Hepatocyte (in vitro differentiated cells): ENCODE results near the gene CAB39L. TPM values are rescaled to one million over a fixed set of nuclear protein-coding genes. Genes with fewer than 3 reads are reported as not detected.
A peak's percentile ranks its signal among the peaks of the same experiment; 100 is the strongest.

Experiments
- DNase-seq: peaks from one replicate; pipeline ENCODE4 v3.0.0-alpha.2; 2016; ENCODE audit warnings: low spot score
- H2AFZ ChIP-seq: fragments of 200-600 bp; sonication (generic); 2 replicates; pipeline ENCODE4 v1.6.0; 2016; ENCODE audit warnings: antibody characterized with exemption, mild to moderate bottlenecking
- H3K27ac ChIP-seq: fragments of 200-600 bp; sonication (generic); 2 replicates; pipeline ENCODE4 v1.5.1; 2016; ENCODE audit warnings: mild to moderate bottlenecking
- H3K27me3 ChIP-seq: fragments of 200-600 bp; sonication (generic); 2 replicates; pipeline ENCODE4 v1.6.1; 2016
- H3K36me3 ChIP-seq: fragments of 200-600 bp; sonication (generic); replicated peaks from 2 replicates; pipeline ENCODE4 v1.5.1; 2016; ENCODE audit warnings: low read depth; ENCODE audit not compliant: insufficient read depth
- H3K4me1 ChIP-seq: fragments of 200-600 bp; sonication (generic); 2 replicates; pipeline ENCODE4 v1.5.1; 2016; ENCODE audit warnings: mild to moderate bottlenecking, moderate library complexity; ENCODE audit not compliant: insufficient read depth
- H3K4me2 ChIP-seq: fragments of 200-600 bp; sonication (generic); 2 replicates; pipeline ENCODE4 v1.6.0; 2016
- H3K4me3 ChIP-seq: fragments of 200-600 bp; sonication (generic); 2 replicates; pipeline ENCODE4 v1.5.1; 2016; ENCODE audit warnings: mild to moderate bottlenecking
- H3K79me2 ChIP-seq: fragments of 200-600 bp; sonication (generic); 2 replicates; pipeline ENCODE4 v1.6.0; 2017; ENCODE audit warnings: mild to moderate bottlenecking
- H3K9me2 ChIP-seq: fragments of 200-600 bp; sonication (generic); replicated peaks from 2 replicates; pipeline ENCODE4 v1.6.0; 2017; ENCODE audit warnings: mild to moderate bottlenecking; ENCODE audit not compliant: insufficient read depth
- H3K9me3 ChIP-seq: fragments of 200-600 bp; sonication (generic); 2 replicates; pipeline ENCODE4 v1.5.1; 2016; ENCODE audit warnings: low read depth, mild to moderate bottlenecking
- H4K20me1 ChIP-seq: fragments of 200-600 bp; sonication (generic); 2 replicates; pipeline ENCODE4 v1.6.0; 2016; ENCODE audit warnings: mild to moderate bottlenecking; ENCODE audit not compliant: insufficient read depth, poor library complexity, severe bottlenecking
- CTCF ChIP-seq: fragments of 200-600 bp; sonication (generic); IDR thresholded peaks from 2 replicates; pipeline ENCODE4 v1.5.1; 2016; ENCODE audit warnings: antibody characterized with exemption, mild to moderate bottlenecking; ENCODE audit not compliant: poor library complexity
- EZH2 ChIP-seq: fragments of 200-600 bp; sonication (generic); IDR thresholded peaks from 2 replicates; pipeline ENCODE4 v1.6.1; 2016; ENCODE audit warnings: antibody characterized with exemption, mild to moderate bottlenecking, borderline replicate concordance
- EZH2phosphoT487 ChIP-seq: fragments of 200-600 bp; sonication (generic); IDR thresholded peaks from one replicate; pipeline ENCODE4 v1.6.1; 2018; ENCODE audit warnings: antibody characterized with exemption, mild to moderate bottlenecking, low read depth, moderate library complexity; ENCODE audit not compliant: unreplicated experiment, severe bottlenecking
- WGBS: methylation state at CpG from one replicate; pipeline ENCODE4 v1.1.6; 2016; ENCODE audit warnings: low lambda C conversion rate; ENCODE audit errors: missing lambda C conversion rate; 5-methylcytosine and 5-hydroxymethylcytosine counted together
- polyA plus RNA-seq: library from polyadenylated mRNA; unstranded; fragments of >200 nt; fragmentation: Nextera tagmentation; extraction: Ambion mirVana; gene quantifications from 2 replicates; pipeline ENCODE4 v1.2.1, GENCODE V29; 2016
- total RNA-seq: library from RNA; depleted of rRNA; stranded (reverse); fragments of >200 nt; gene quantifications from 2 replicates; pipeline ENCODE4 v1.2.3, GENCODE V29; 2014

CAB39L gene
- total and polyA plus RNA-seq, 2 experiments from 2014 or later, result 13.7 to 20.4 TPM

GRCh38 chr13:49457221-49457620 lies 13.4 kb upstream of the CAB39L start:
- Histone ChIP-seq H3K4me3 (no peak overlapping the region), H3K9me2 (no peaks in the 10 kb centered on the region), H2AFZ (no peak overlapping the region), H3K79me2 (peaks cover 4% of the 10 kb centered on the region), H3K4me2 (no peak overlapping the region), H3K27me3 (no peaks in the 10 kb centered on the region), H3K4me1 (peaks cover 9% of the 10 kb centered on the region), H3K36me3 (no peaks in the 10 kb centered on the region), H3K9me3 (no peaks in the 10 kb centered on the region), H4K20me1 (no peaks in the 10 kb centered on the region), H3K27ac (no peak overlapping the region)
- TF ChIP-seq EZH2phosphoT487 (no peak), CTCF (no peak), EZH2 (no peak)
- no peak for DNase-seq
- WGBS, result 98% methylated on average over 7 of the region's 7 CpGs

- Histone ChIP-seq H2AFZ (no peak overlapping the region), H3K4me3 (no peak overlapping the region), H3K9me2 (no peaks in the 10 kb centered on the region), H3K4me1 (peaks cover 9% of the 10 kb centered on the region), H3K27me3 (no peaks in the 10 kb centered on the region), H3K27ac (no peak overlapping the region), H3K9me3 (no peaks in the 10 kb centered on the region), H3K36me3 (no peaks in the 10 kb centered on the region), H3K79me2 (peaks cover 8% of the 10 kb centered on the region), H3K4me2 (no peak overlapping the region), H4K20me1 (no peaks in the 10 kb centered on the region)
- whole genome bisulfite sequencing, result 100% methylated on average over 1 of the region's 1 CpG
- TF ChIP-seq EZH2, result no peak
- DNase-seq, result no peak
Observed at GRCh38 chr13:49456156-49456555, 12.3 kb upstream of the CAB39L start.

- peak overlapping the region; percentile 51 for H3K4me2 ChIP-seq
Observed at GRCh38 chr13:49455007-49455398, 11.1 kb upstream of the CAB39L start.

GRCh38 chr13:49454388-49455006 lies 10.6 kb upstream of the CAB39L start:
- Histone ChIP-seq H3K79me2 (peaks cover 22% of the 10 kb centered on the region), H2AFZ (no peak overlapping the region), H3K4me1 (peaks cover 9% of the 10 kb centered on the region), H3K27ac (no peak overlapping the region), H3K27me3 (no peaks in the 10 kb centered on the region), H3K4me2 (peak overlapping the region; percentile 51), H3K9me3 (no peaks in the 10 kb centered on the region), H3K9me2 (no peaks in the 10 kb centered on the region), H4K20me1 (no peaks in the 10 kb centered on the region), H3K36me3 (no peaks in the 10 kb centered on the region), H3K4me3 (no peak overlapping the region)
- 65% methylated on average over 4 of the region's 4 CpGs for WGBS
- no peak for DNase-seq
- TF ChIP-seq EZH2 (no peak), EZH2phosphoT487 (no peak), CTCF (no peak)

More at GRCh38 chr13:49455007-49455398, 11.1 kb upstream of the CAB39L start:
- H3K4me3 ChIP-seq, result no peak overlapping the region
- no peaks in the 10 kb centered on the region for H3K9me3 ChIP-seq
- H4K20me1 ChIP-seq, result no peaks in the 10 kb centered on the region
- H3K27ac ChIP-seq, result no peak overlapping the region
- TF ChIP-seq EZH2, result no peak
- no peak for TF ChIP-seq CTCF
- TF ChIP-seq EZH2phosphoT487, result no peak
- no peak for DNase-seq
- no peaks in the 10 kb centered on the region for H3K36me3 ChIP-seq
- peaks cover 17% of the 10 kb centered on the region for H3K79me2 ChIP-seq
- H3K27me3 ChIP-seq, result no peaks in the 10 kb centered on the region
- peaks cover 9% of the 10 kb centered on the region for H3K4me1 ChIP-seq
- no peak overlapping the region for H2AFZ ChIP-seq
- no peaks in the 10 kb centered on the region for H3K9me2 ChIP-seq
